Testis (tissue), 3 donors: ENCODE measurements around the gene COX17. TPM values are rescaled to one million over a fixed set of nuclear protein-coding genes. Genes with fewer than 3 reads are reported as not detected.

ENCODE experiments used
- DNase-seq: peaks from one replicate; pipeline ENCODE4 v3.0.0-alpha.2; 2019
- H3K27ac ChIP-seq, 2 donors: fragments of 200-600 bp; sonication (generic); one replicate each; pipeline ENCODE4 v1.5.1; 2019
- H3K27me3 ChIP-seq: fragments of 200-600 bp; sonication (generic); one replicate; pipeline ENCODE4 v1.5.1; 2019
- H3K36me3 ChIP-seq: fragments of 200-600 bp; sonication (generic); one replicate; pipeline ENCODE4 v1.5.1; 2017; ENCODE audit warnings: low read depth; ENCODE audit errors: missing control alignments
- H3K4me1 ChIP-seq: fragments of 200-600 bp; sonication (generic); one replicate; pipeline ENCODE4 v1.5.1; 2019
- H3K4me3 ChIP-seq, 2 donors: fragments of 200-600 bp; sonication (generic); one replicate each; pipeline ENCODE4 v1.5.1; 2017 to 2019
- H3K9me3 ChIP-seq: fragments of 200-600 bp; sonication (generic); one replicate; pipeline ENCODE4 v1.5.1; 2017
- CTCF ChIP-seq, 3 experiments: fragments of 450-650 bp in 2 of 3; fragments of 200-600 bp in 1 of 3; sonication (generic) in 1 of 3; IDR thresholded peaks; one replicate each; pipeline ENCODE4 v1.5.1; 2016 to 2019; ENCODE audit warnings: antibody characterized with exemption in 3 of 3, mild to moderate bottlenecking in 2 of 3, moderate library complexity in 1 of 3
- POLR2A ChIP-seq: fragments of 450-650 bp; IDR thresholded peaks from one replicate; pipeline ENCODE4 v1.6.1; 2017; ENCODE audit warnings: antibody characterized with exemption, mild to moderate bottlenecking, moderate library complexity
- WGBS, 2 donors: methylation state at CpG; one replicate each; pipeline ENCODE4 v1.1.5; 2018; 5-methylcytosine and 5-hydroxymethylcytosine counted together
- intact Hi-C: fragments of 100-400 bp; cut with DNase I; formaldehyde crosslinking; loops from one replicate; pipeline ENCODE4 v1.15.1; 2023; ENCODE audit warnings: low total_unique reads
- polyA plus RNA-seq: library from polyadenylated mRNA; stranded (reverse); fragments of 350-450 nt; fragmentation: Illumina TruSeq; extraction: RNeasy Lipid Tissue Mini Kit (QIAGEN cat#74804); gene quantifications from one replicate; pipeline ENCODE4 v1.2.3, GENCODE V29; 2014; ENCODE audit warnings: low read depth, low replicate concordance; ENCODE audit not compliant: insufficient read depth
- total RNA-seq, 2 donors: library from RNA; depleted of rRNA; stranded (reverse); fragments of >200 nt; gene quantifications; one replicate each; pipeline ENCODE4 v1.2.3, GENCODE V29; 2016

COX17 gene
- total and polyA plus RNA-seq, 3 donors from 2014 or later, result 35.4 to 81.7 (median 39.1) TPM

GRCh38 chr3:119643528-119643927 lies 33.7 kb downstream of the COX17 start:
- Histone ChIP-seq H3K36me3 (no peaks in the 10 kb centered on the region), H3K4me3 (no peak overlapping the region), H3K27me3 (no peaks in the 10 kb centered on the region), H3K4me1 (peaks cover 9% of the 10 kb centered on the region), H3K27ac (no peak overlapping the region), H3K9me3 (no peaks in the 10 kb centered on the region)
- TF ChIP-seq CTCF (IDR thresholded peaks at IDR 0.05), result no peak
- no peak for TF ChIP-seq POLR2A
- DNase-seq, result no peak
- WGBS, 2 donors, result 93 to 96% methylated on average over 2 of the region's 2 CpGs
- intact Hi-C loops, result no loop called here

GRCh38 chr3:119642746-119643473 lies 34.3 kb downstream of the COX17 start:
- intact Hi-C loops, result no loop called here
- Histone ChIP-seq H3K4me1 (peaks cover 6% of the 10 kb centered on the region), H3K27ac (no peak overlapping the region), H3K36me3 (no peaks in the 10 kb centered on the region), H3K4me3 (no peak overlapping the region), H3K9me3 (no peaks in the 10 kb centered on the region), H3K27me3 (no peaks in the 10 kb centered on the region)
- WGBS, 2 donors, result 83 to 86% methylated on average over 5 of the region's 5 CpGs
- no peak for DNase-seq
- TF ChIP-seq POLR2A (no peak), CTCF (IDR thresholded peaks at IDR 0.05) (no peak)

GRCh38 chr3:119641416-119641815 lies 35.8 kb downstream of the COX17 start:
- no peaks in the 10 kb centered on the region for H3K4me1 ChIP-seq
- DNase-seq, result no peak
- no peak overlapping the region for H3K27ac ChIP-seq
- 96 to 97% methylated on average over 2 of the region's 2 CpGs for WGBS, 2 donors
- intact Hi-C loops, result no loop called here
- no peaks in the 10 kb centered on the region for H3K9me3 ChIP-seq
- no peaks in the 10 kb centered on the region for H3K27me3 ChIP-seq
- no peak for TF ChIP-seq POLR2A
- no peak for TF ChIP-seq CTCF (IDR thresholded peaks at IDR 0.05)
- H3K4me3 ChIP-seq, result no peak overlapping the region
- no peaks in the 10 kb centered on the region for H3K36me3 ChIP-seq

- Histone ChIP-seq H3K4me1 (no peaks in the 10 kb centered on the region), H3K27ac (no peak overlapping the region), H3K36me3 (no peaks in the 10 kb centered on the region), H3K4me3 (no peak overlapping the region), H3K27me3 (no peaks in the 10 kb centered on the region), H3K9me3 (no peaks in the 10 kb centered on the region)
- intact Hi-C loops, result no loop called here
- no peak for TF ChIP-seq POLR2A
- no peak for TF ChIP-seq CTCF (IDR thresholded peaks at IDR 0.05)
- DNase-seq, result no peak
- WGBS, 2 donors, result 94 to 98% methylated on average over 2 of the region's 2 CpGs
Measured at GRCh38 chr3:119639494-119640350, 37.5 kb downstream of the COX17 start.
